Measurements from ENCODE around the gene ZNF609. TPM values are rescaled to one million over a fixed set of nuclear protein-coding genes. Genes with fewer than 3 reads are reported as not detected.

Gene ZNF609
- polyA plus RNA-seq, 1 experiment = 28.9 TPM

GRCh38 chr15:64683378-64683777 is 223.0 kb downstream of the ZNF609 start:
- Histone ChIP-seq H3K9me3 (ENCODE audit: control insufficient read depth, insufficient read depth, low read length) (no peaks in the 10 kb centered on the region), H3K4me3 (ENCODE audit: low read depth, low read length) (no peak overlapping the region), H3K27me3 (ENCODE audit: control insufficient read depth, insufficient read depth, low read length) (no peaks in the 10 kb centered on the region), H3K27ac (ENCODE audit: low read depth, low read length) (no peak overlapping the region)
- POLR2A ChIA-PET = interaction anchor here (1.2 kb wide), 1 partner anchor 253 kb away, joined by 4 read pairs; no protein-coding TSS in a partner anchor
- TF ChIP-seq CTCF (IDR thresholded peaks at IDR 0.05; ENCODE audit: low read depth, low read length) = no peak
- CTCF ChIA-PET = interaction anchor here (0.8 to 10.5 kb wide), 2 partner anchors 46 to 152 kb away, joined by 3 to 201 read pairs; no protein-coding TSS in a partner anchor
- DNase-seq (ENCODE audit: low read depth, low spot score) = no peak

GRCh38 chr15:64685230-64685888 is 225.0 kb downstream of the ZNF609 start:
- POLR2A ChIA-PET = interaction anchor here (0.6 to 2.9 kb wide), 2 partner anchors 43 to 207 kb away, joined by 4 to 9 read pairs; no protein-coding TSS in a partner anchor
- no peak for DNase-seq (ENCODE audit: low read depth, low spot score)
- H3K27me3 ChIP-seq (ENCODE audit: control insufficient read depth, insufficient read depth, low read length) = no peaks in the 10 kb centered on the region
- H3K27ac ChIP-seq (ENCODE audit: low read depth, low read length) = no peak overlapping the region
- TF ChIP-seq CTCF (IDR thresholded peaks at IDR 0.05; ENCODE audit: low read depth, low read length) = no peak
- CTCF ChIA-PET = interaction anchor here (1.1 to 10.5 kb wide), 6 partner anchors 13 to 258 kb away, joined by 3 to 201 read pairs (median 8); no protein-coding TSS in a partner anchor
- no peak overlapping the region for H3K4me3 ChIP-seq (ENCODE audit: low read depth, low read length)
- no peaks in the 10 kb centered on the region for H3K9me3 ChIP-seq (ENCODE audit: control insufficient read depth, insufficient read depth, low read length)

- no peaks in the 10 kb centered on the region for H3K9me3 ChIP-seq (ENCODE audit: control insufficient read depth, insufficient read depth, low read length)
- H3K4me3 ChIP-seq (ENCODE audit: low read depth, low read length) = no peak overlapping the region
- CTCF ChIA-PET = interaction anchor here (0.6 to 10.5 kb wide), 15 partner anchors 9 to 261 kb away, joined by 3 to 201 read pairs (median 6); partner anchors contain the start of gene ZNF609
- POLR2A ChIA-PET = interaction anchor here (2.9 kb wide), 1 partner anchor 42 kb away, joined by 9 read pairs; no protein-coding TSS in a partner anchor
- H3K27ac ChIP-seq (ENCODE audit: low read depth, low read length) = no peak overlapping the region
- no peaks in the 10 kb centered on the region for H3K27me3 ChIP-seq (ENCODE audit: control insufficient read depth, insufficient read depth, low read length)
- DNase-seq (ENCODE audit: low read depth, low spot score) = no peak
- peak; percentile 85 for TF ChIP-seq CTCF (IDR thresholded peaks at IDR 0.05; ENCODE audit: low read depth, low read length)
Observed at GRCh38 chr15:64686130-64686735, 225.9 kb downstream of the ZNF609 start.

- no peak for DNase-seq (ENCODE audit: low read depth, low spot score)
- TF ChIP-seq CTCF (IDR thresholded peaks at IDR 0.05; ENCODE audit: low read depth, low read length) = no peak
- no peaks in the 10 kb centered on the region for H3K9me3 ChIP-seq (ENCODE audit: control insufficient read depth, insufficient read depth, low read length)
- no peaks in the 10 kb centered on the region for H3K27me3 ChIP-seq (ENCODE audit: control insufficient read depth, insufficient read depth, low read length)
- CTCF ChIA-PET = interaction anchor here (0.9 to 10.5 kb wide), 11 partner anchors 8 to 262 kb away, joined by 4 to 201 read pairs (median 6); partner anchors contain the start of gene ZNF609
- no peak overlapping the region for H3K4me3 ChIP-seq (ENCODE audit: low read depth, low read length)
- no peak overlapping the region for H3K27ac ChIP-seq (ENCODE audit: low read depth, low read length)
- POLR2A ChIA-PET = interaction anchor here (2.9 kb wide), 1 partner anchor 41 kb away, joined by 9 read pairs; no protein-coding TSS in a partner anchor
Observed at GRCh38 chr15:64687172-64687571, 226.8 kb downstream of the ZNF609 start.
